K562 (cell line): Measurements from ENCODE around the gene TBC1D25. TPM values are rescaled to one million over a fixed set of nuclear protein-coding genes. Genes with fewer than 3 reads are reported as not detected.

ENCODE experiments used
- ATAC-seq: fragments of 200-7000 bp; cut with Tn5 transposase; 3 replicates; pipeline ENCODE4 v1.9.1; 2020; ENCODE audit warnings: moderate library complexity
- BruUV-seq: library from RNA; stranded (reverse); fragments of 400-500 nt; replicated peaks from 2 replicates; lab custom pipeline; 2021; lab: Mats Ljungman, UMichigan
- CTCF ChIA-PET: fragments of 300-600 bp; formaldehyde crosslinking; extraction: SDS; loops from one replicate; lab custom pipeline; 2021; ENCODE audit warnings: low intra/inter-chr PET ratio; lab: Yijun Ruan, JAX
- POLR2A ChIA-PET: fragments of 300-600, 350-650 bp; sonication (Branson Sonifier 250); formaldehyde crosslinking; extraction: SDS; loops from one replicate; lab custom pipeline; 2021; ENCODE audit warnings: antibody characterized with exemption, inconsistent platforms; lab: Yijun Ruan, JAX
- DNase-seq, 4 experiments: peaks; one replicate each; pipeline versions ENCODE4 v3.0.0 to v3.0.0-alpha.2; 2011 to 2018; ENCODE audit warnings: low spot score in 3 of 4, mixed read lengths in 3 of 4; ENCODE audit errors: extremely low read depth in 1 of 4
- FAIRE-seq: peaks from 2 replicates; lab custom pipeline; 2011; peaks lifted over from hg19 to GRCh38; lab: Jason Lieb, UNC
- H2AFZ ChIP-seq: 2 replicates; pipeline ENCODE4 v1.6.0; 2011; ENCODE audit warnings: low read depth, low read length, control low read depth, inconsistent platforms
- H3K27ac ChIP-seq: fragments of 200-600 bp; 3 replicates; pipeline ENCODE4 v1.8.0; 2011; ENCODE audit warnings: low read depth, mild to moderate bottlenecking, control low read depth, inconsistent platforms, low read length, moderate library complexity, mixed read lengths; ENCODE audit errors: extremely low read depth
- H3K27me3 ChIP-seq, 2 experiments: fragments of 300-600 bp in 1 of 2; 2 replicates in 1 of 2; 3 replicates in 1 of 2; pipeline versions ENCODE4 v1.6.0 to v1.8.0; 2011; ENCODE audit warnings: inconsistent platforms in 2 of 2, low read length in 2 of 2, mild to moderate bottlenecking in 1 of 2, mixed read lengths in 1 of 2, moderate library complexity in 1 of 2; ENCODE audit not compliant: control insufficient read depth in 2 of 2, insufficient read depth in 2 of 2
- H3K36me3 ChIP-seq: fragments of 300-600 bp; 3 replicates; pipeline ENCODE4 v1.8.0; 2011; ENCODE audit warnings: mild to moderate bottlenecking, low read length, inconsistent platforms; ENCODE audit not compliant: control insufficient read depth, insufficient read depth
- H3K4me1 ChIP-seq, 2 experiments: fragments of 200-600 bp in 1 of 2; replicated peaks in 1 of 2; 2 replicates in 1 of 2; 3 replicates in 1 of 2; pipeline versions ENCODE4 v1.5.1 to v1.8.0; 2011; ENCODE audit warnings: inconsistent platforms in 2 of 2, low read length in 2 of 2, mild to moderate bottlenecking in 1 of 2, mixed read lengths in 1 of 2, moderate library complexity in 1 of 2; ENCODE audit not compliant: control insufficient read depth in 2 of 2, insufficient read depth in 2 of 2
- H3K4me2 ChIP-seq: 2 replicates; pipeline ENCODE4 v1.6.1; 2011; ENCODE audit warnings: low read length, control low read depth, inconsistent platforms, mixed read lengths; ENCODE audit not compliant: insufficient read depth
- H3K4me3 ChIP-seq: fragments of 200-600 bp; sonication (generic), shearing (Covaris generic); 2 replicates; pipeline ENCODE4 v1.5.1; 2016; ENCODE audit warnings: control low read depth, inconsistent platforms
- H3K79me2 ChIP-seq: fragments of 200-600 bp; 3 replicates; pipeline ENCODE4 v1.8.0; 2011; ENCODE audit warnings: low read length, inconsistent platforms; ENCODE audit not compliant: control insufficient read depth, insufficient read depth
- H3K9ac ChIP-seq, 2 experiments: 2 replicates each; pipeline versions ENCODE4 v1.6.0 to v1.6.1; 2011; ENCODE audit warnings: low read depth in 2 of 2, low read length in 2 of 2, control low read depth in 1 of 2, inconsistent platforms in 1 of 2, mild to moderate bottlenecking in 1 of 2, mixed read lengths in 1 of 2; ENCODE audit not compliant: insufficient read depth in 1 of 2
- H3K9me1 ChIP-seq: one replicate; pipeline ENCODE4 v1.6.0; 2011; ENCODE audit warnings: inconsistent platforms, mild to moderate bottlenecking, low read length, moderate library complexity; ENCODE audit not compliant: control insufficient read depth, insufficient read depth
- H3K9me3 ChIP-seq: replicated peaks from 2 replicates; pipeline ENCODE4 v1.5.1; 2011; ENCODE audit warnings: low read depth, low read length, inconsistent platforms; ENCODE audit not compliant: control insufficient read depth, insufficient read depth
- H4K20me1 ChIP-seq: replicated peaks from 2 replicates; pipeline ENCODE4 v1.6.1; 2011; ENCODE audit warnings: low read length, inconsistent platforms, mixed read lengths; ENCODE audit not compliant: control insufficient read depth, insufficient read depth
- ETV6 ChIP-seq, 3 experiments: fragments of 150-350 bp in 1 of 3; sonication (generic) in 1 of 3; formaldehyde crosslinking in 1 of 3; IDR thresholded peaks; 2 replicates each; pipeline versions ENCODE4 v1.6.1 to v1.8.0; 2014 to 2022; ENCODE audit warnings: borderline replicate concordance in 2 of 3, low read depth in 2 of 3, antibody characterized with exemption in 1 of 3, low read length in 1 of 3, mild to moderate bottlenecking in 1 of 3, missing genetic modification reagents in 1 of 3
- GTF2F1 ChIP-seq: IDR thresholded peaks from 2 replicates; pipeline ENCODE4 v1.6.1; 2011; ENCODE audit warnings: low read depth, low read length, improper control_type of control experiment
- ILF3 ChIP-seq: fragments of 450-650 bp; IDR thresholded peaks from 2 replicates; pipeline ENCODE4 v1.6.1; 2018; ENCODE audit warnings: antibody characterized with exemption, mild to moderate bottlenecking, moderate library complexity, borderline replicate concordance
- MAZ ChIP-seq, 2 experiments: fragments of 450-650 bp in 1 of 2; sonication (generic) in 1 of 2; formaldehyde crosslinking; IDR thresholded peaks in 1 of 2; conservative IDR thresholded peaks in 1 of 2; 2 replicates each; pipeline versions ENCODE4 v1.4.0 to v1.5.0; 2020; ENCODE audit warnings: mild to moderate bottlenecking in 1 of 2, missing genetic modification reagents in 1 of 2
- NR2C2 ChIP-seq, 2 experiments: fragments of 200-800 bp in 1 of 2; sonication (Bioruptor generic) in 1 of 2; sonication (generic) in 1 of 2; formaldehyde crosslinking in 1 of 2; IDR thresholded peaks; 2 replicates each; pipeline versions ENCODE4 v1.6.1 to v1.8.0; 2016 to 2022; ENCODE audit warnings: mild to moderate bottlenecking in 1 of 2, missing compliant biosample characterization in 1 of 2, missing genetic modification characterization in 1 of 2, missing genetic modification reagents in 1 of 2
- PHF21A ChIP-seq: fragments of 450-650 bp; IDR thresholded peaks from 2 replicates; pipeline ENCODE4 v1.6.1; 2017; ENCODE audit warnings: low read depth, borderline replicate concordance
- PML ChIP-seq: IDR thresholded peaks from 2 replicates; pipeline ENCODE4 v1.6.1; 2012; ENCODE audit warnings: low read length, inconsistent platforms
- POLR2A ChIP-seq: fragments of 450-650 bp; conservative IDR thresholded peaks from 2 replicates; pipeline ENCODE4 v1.6.1; 2016
- RBBP5 ChIP-seq: fragments of 200-600 bp; sonication (generic); IDR thresholded peaks from 2 replicates; pipeline ENCODE4 v1.6.1; 2012; ENCODE audit warnings: borderline replicate concordance, mild to moderate bottlenecking, low read length, control low read depth, inconsistent platforms; ENCODE audit not compliant: insufficient read depth, poor library complexity, severe bottlenecking
- SPI1 ChIP-seq: IDR thresholded peaks from 2 replicates; pipeline ENCODE4 v1.6.1; 2011; ENCODE audit warnings: low read depth, low read length, control low read depth, borderline replicate concordance
- ZNF184 ChIP-seq: sonication (generic); formaldehyde crosslinking; IDR thresholded peaks from 2 replicates; pipeline ENCODE4 v1.5.0; 2020; ENCODE audit warnings: missing genetic modification reagents
- ZNF224 ChIP-seq: sonication (generic); formaldehyde crosslinking; IDR thresholded peaks from 2 replicates; pipeline ENCODE4 v1.8.0; 2022; ENCODE audit warnings: mild to moderate bottlenecking, missing genetic modification reagents
- ZNF551 ChIP-seq: fragments of 250-450 bp; sonication (Bioruptor Pico); IDR thresholded peaks from 2 replicates; pipeline ENCODE4 v1.5.0; 2021; ENCODE audit warnings: mild to moderate bottlenecking, moderate library complexity
- WGBS: fragments of 100-300 bp; shearing (Covaris generic); methylation state at CpG from one replicate; pipeline ENCODE4 v1.1.6; 2016; ENCODE audit warnings: low coverage, mixed read lengths; ENCODE audit not compliant: insufficient coverage; ENCODE audit errors: missing lambda C conversion rate; 5-methylcytosine and 5-hydroxymethylcytosine counted together
- in situ Hi-C: fragments of 300-500 bp; cut with MboI; formaldehyde crosslinking; loops from 4 replicates; pipeline ENCODE4 v1.15.0; 2018; ENCODE audit warnings: inconsistent platforms, mixed read lengths
- intact Hi-C: fragments of 100-400 bp; cut with micrococcal nuclease; formaldehyde crosslinking; loops from 2 replicates; pipeline ENCODE4 v1.14.2; 2022
- polyA plus RNA-seq, 8 experiments: library from polyadenylated mRNA; depleted of rRNA in 4 of 8; stranded (reverse) in 5 of 8; unstranded in 3 of 8; fragments of >200 nt; fragmentation: Nextera tagmentation in 2 of 8; fragmentation: Illumina TruSeq in 1 of 8; extraction: Ambion mirVana in 2 of 8; extraction: Trizol in 1 of 8; gene quantifications; 2 replicates each; pipeline versions ENCODE4 v1.2.1 to v1.2.3, GENCODE V29; 2011 to 2014; ENCODE audit warnings: inconsistent platforms in 1 of 8, missing spikeins in 1 of 8
- total RNA-seq, 7 experiments: library from RNA; depleted of rRNA in 6 of 7; stranded (reverse); fragments of >200 nt in 6 of 7; fragmentation: Illumina TruSeq in 2 of 7; extraction: Trizol in 2 of 7; gene quantifications; 2 replicates each; pipeline versions ENCODE4 v1.2.1 to v1.2.3, GENCODE V29; 2011 to 2021; ENCODE audit warnings: low replicate concordance in 1 of 7
- TF ChIP-seq, protein P1 (sequence below): IDR thresholded peaks from 2 replicates; pipeline ENCODE4 v1.6.1; 2014; ENCODE audit warnings: antibody characterized with exemption

The TBC1D25 gene
- total and polyA plus RNA-seq, 9 of the 15 experiments (the other 6 are each of a cell fraction or from before 2014, with no cell fraction given) = 0.62 to 10.6 (median 3.9) TPM

DNA sequence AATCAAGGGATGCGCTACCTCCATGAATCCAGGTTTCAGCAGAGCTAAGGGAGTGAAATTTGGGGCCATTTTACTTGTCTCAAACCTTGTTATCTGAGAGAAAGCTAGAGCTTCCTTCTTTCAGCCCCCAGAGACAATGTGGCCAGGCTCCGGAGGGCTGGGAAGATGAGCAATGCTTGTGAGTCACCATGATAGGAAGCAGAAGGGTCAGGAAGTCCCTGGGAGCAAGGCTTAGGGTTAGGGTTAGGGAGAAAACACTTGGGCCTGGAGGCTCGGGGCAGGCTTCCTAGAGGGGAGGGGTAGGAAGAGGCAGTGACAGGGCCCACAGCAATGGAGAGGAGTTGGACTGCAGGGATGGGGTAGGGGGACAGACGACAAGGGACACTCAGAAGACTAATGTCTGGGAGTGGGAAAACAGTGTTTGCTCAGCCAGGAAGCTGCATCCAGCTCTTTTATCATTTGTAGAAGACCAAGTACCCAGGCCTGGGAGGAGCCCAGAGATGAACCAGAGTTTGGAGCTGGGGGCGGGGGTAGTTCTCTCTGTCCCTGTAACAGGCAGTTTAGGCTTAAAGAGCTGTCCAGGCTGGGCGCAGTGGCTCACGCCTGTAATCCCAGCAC lies 47.1 kb upstream of the TBC1D25 start:
- CTCF ChIA-PET = no interaction called here
- H3K27ac ChIP-seq = peak overlapping the region; percentile 12; the same call in 2 of the 3 replicates
- no peaks in the 10 kb centered on the region for H3K27me3 ChIP-seq
- POLR2A ChIA-PET = interaction anchor here (0.7 kb wide), 2 partner anchors 11 to 227 kb away, joined by 3 read pairs; no protein-coding TSS in a partner anchor
- H3K9me1 ChIP-seq = peaks cover under 1% of the 10 kb centered on the region
- H3K9ac ChIP-seq = no peak overlapping the region
- intact Hi-C loops (loop anchor here (10.0 kb wide), 1 partner anchor 658 kb away; the partner anchor contains the start of gene ZNF81), in situ Hi-C loops (loop anchor here (5.0 to 25.0 kb wide), 2 partner anchors 410 to 630 kb away; no protein-coding TSS in a partner anchor)
- H3K9me3 ChIP-seq = no peaks in the 10 kb centered on the region
- WGBS = 36% methylated on average over 5 of the region's 7 CpGs
- peaks cover under 1% of the 10 kb centered on the region; the same call in 2 of the 3 replicates for H3K36me3 ChIP-seq
- H3K4me1 ChIP-seq = peaks cover 10 to 22% of the 10 kb centered on the region in 2 experiments; a peak in 4 of 5 replicates
- FAIRE-seq (peak; percentile 84), ATAC-seq (peak; percentile 21; the same call in 2 of the 3 replicates), DNase-seq (peak; percentile 21 to 68 (median 27))
- no peak overlapping the region for H3K4me3 ChIP-seq
- 0 out of 2 replicates have a peak overlapping the region, but pooled peaks have one; percentile 27 for H3K4me2 ChIP-seq
- no peaks in the 10 kb centered on the region for H3K79me2 ChIP-seq
- no peaks in the 10 kb centered on the region for H4K20me1 ChIP-seq
- BruUV-seq = no TSS peak
- H2AFZ ChIP-seq = peak overlapping the region; percentile 77
- TF ChIP-seq, protein P1, sequence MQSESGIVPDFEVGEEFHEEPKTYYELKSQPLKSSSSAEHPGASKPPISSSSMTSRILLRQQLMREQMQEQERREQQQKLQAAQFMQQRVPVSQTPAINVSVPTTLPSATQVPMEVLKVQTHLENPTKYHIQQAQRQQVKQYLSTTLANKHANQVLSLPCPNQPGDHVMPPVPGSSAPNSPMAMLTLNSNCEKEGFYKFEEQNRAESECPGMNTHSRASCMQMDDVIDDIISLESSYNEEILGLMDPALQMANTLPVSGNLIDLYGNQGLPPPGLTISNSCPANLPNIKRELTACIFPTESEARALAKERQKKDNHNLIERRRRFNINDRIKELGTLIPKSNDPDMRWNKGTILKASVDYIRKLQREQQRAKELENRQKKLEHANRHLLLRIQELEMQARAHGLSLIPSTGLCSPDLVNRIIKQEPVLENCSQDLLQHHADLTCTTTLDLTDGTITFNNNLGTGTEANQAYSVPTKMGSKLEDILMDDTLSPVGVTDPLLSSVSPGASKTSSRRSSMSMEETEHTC = no peak
- TF ChIP-seq ZNF184 (CRISPR knock-in tag) (no peak), SPI1 (peak; percentile 8; the same call in 1 of the 2 replicates), MAZ (CRISPR knock-in tag; conservative IDR thresholded peaks at IDR 0.05 in 1 of 2, IDR thresholded peaks at IDR 0.05 in 1 of 2) (peak in 1 of 2 experiments; percentile 41; a peak in 1 of 4 replicates), PML (no peak), ZNF551 (CRISPR knock-in tag) (no peak), PHF21A (no peak), GTF2F1 (no peak), ILF3 (no peak), ZNF224 (CRISPR knock-in tag) (no peak), NR2C2 (CRISPR knock-in tag; IDR thresholded peaks at IDR 0.05) (no peak), NR2C2 (tag; IDR thresholded peaks at IDR 0.05) (0 out of 2 replicates have a peak, but pooled peaks have one; percentile 19), RBBP5 (no peak), ETV6 (IDR thresholded peaks at IDR 0.05; ENCODE audit: borderline replicate concordance in 1 of 2, low read depth in 2 of 2, low read length in 1 of 2) (no peak), ETV6 (CRISPR knock-in tag; IDR thresholded peaks at IDR 0.05; ENCODE audit: borderline replicate concordance) (no peak), POLR2A (no peak)
